ENCODE results near the gene XRN1.

XRN1 gene

DNA sequence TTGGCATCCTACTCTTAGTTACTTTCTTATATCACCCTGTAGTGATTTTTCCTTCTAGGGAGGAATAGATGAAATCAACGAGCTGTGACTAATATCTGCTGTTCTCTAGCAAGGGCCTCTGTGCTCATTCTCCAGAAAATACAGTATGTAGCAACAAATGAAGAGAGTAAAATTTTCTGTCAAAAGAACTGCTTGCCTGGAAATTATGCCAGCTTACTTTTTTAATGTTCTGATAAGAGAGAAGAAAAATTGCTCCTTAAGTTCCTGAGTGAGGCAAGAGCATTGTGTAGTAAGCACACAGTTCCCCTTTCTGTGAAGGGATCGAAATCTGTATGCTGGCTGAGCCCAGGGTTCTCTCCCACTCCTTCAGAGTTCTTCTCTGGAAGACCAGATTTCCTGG lies 171.1 kb downstream of the XRN1 start:
- no peak for DNase-seq
- Histone ChIP-seq H3K4me3 (ENCODE audit: insufficient read depth, low read depth, low read length, poor library complexity, severe bottlenecking) (no peak overlapping the region), H3K36me3 (ENCODE audit: control insufficient read depth, insufficient read depth, low read length) (no peaks in the 10 kb centered on the region), H3K4me1 (ENCODE audit: control insufficient read depth, insufficient read depth, low read length, poor library complexity, severe bottlenecking) (no peaks in the 10 kb centered on the region), H3K27ac (ENCODE audit: insufficient read depth, low read length, poor library complexity, severe bottlenecking) (no peak overlapping the region), H3K9me3 (ENCODE audit: control insufficient read depth, low read length) (no peaks in the 10 kb centered on the region), H3K27me3 (replicated peaks; ENCODE audit: control insufficient read depth, insufficient read depth, low read length, poor library complexity, severe bottlenecking) (no peaks in the 10 kb centered on the region)

DNA sequence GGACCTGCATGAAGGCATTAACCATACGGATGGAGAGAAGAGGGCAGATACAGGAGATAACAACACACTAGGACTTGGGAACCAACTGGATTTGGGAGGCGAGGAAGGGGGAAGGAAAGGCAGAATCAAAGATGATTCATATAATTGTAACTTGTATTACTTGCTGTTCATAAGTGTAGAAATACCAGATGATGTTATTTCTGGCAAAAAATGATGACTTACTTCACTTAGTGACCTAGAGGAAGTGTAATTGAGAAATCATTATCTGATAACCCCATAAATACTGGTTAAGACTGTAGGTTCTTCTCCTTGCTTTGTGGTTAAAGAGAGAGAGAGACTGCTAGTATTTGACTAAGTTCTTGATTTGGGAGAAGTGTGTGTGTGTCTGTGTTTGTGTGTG lies 172.0 kb downstream of the XRN1 start:
- no peaks in the 10 kb centered on the region for H3K36me3 ChIP-seq (ENCODE audit: control insufficient read depth, insufficient read depth, low read length)
- H3K4me1 ChIP-seq (ENCODE audit: control insufficient read depth, insufficient read depth, low read length, poor library complexity, severe bottlenecking): no peaks in the 10 kb centered on the region
- H3K27me3 ChIP-seq (replicated peaks; ENCODE audit: control insufficient read depth, insufficient read depth, low read length, poor library complexity, severe bottlenecking): no peaks in the 10 kb centered on the region
- H3K9me3 ChIP-seq (ENCODE audit: control insufficient read depth, low read length): no peaks in the 10 kb centered on the region
- H3K4me3 ChIP-seq (ENCODE audit: insufficient read depth, low read depth, low read length, poor library complexity, severe bottlenecking): no peak overlapping the region
- DNase-seq: no peak
- H3K27ac ChIP-seq (ENCODE audit: insufficient read depth, low read length, poor library complexity, severe bottlenecking): no peak overlapping the region

DNA sequence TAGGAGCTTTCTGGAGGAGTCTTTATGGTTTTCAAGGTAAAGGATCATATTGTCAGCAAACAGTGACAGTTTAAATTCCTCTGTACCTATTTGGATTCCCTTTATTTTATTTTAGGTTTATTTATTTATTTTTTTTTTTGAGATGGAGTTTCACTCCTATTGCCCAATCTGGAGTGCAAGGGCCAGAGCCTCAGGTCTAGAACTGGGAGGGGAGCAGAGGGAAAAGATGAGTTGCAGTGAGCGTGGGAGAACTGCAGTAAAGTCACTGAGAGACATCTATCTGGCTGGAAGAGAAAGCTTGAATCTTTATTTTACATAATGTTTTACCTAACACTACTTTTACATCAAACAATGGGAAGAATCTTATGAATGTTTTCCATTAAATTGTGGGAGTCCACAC lies 172.9 kb downstream of the XRN1 start:
- Histone ChIP-seq H3K27ac (ENCODE audit: insufficient read depth, low read length, poor library complexity, severe bottlenecking) (no peak overlapping the region), H3K9me3 (ENCODE audit: control insufficient read depth, low read length) (no peaks in the 10 kb centered on the region), H3K4me1 (ENCODE audit: control insufficient read depth, insufficient read depth, low read length, poor library complexity, severe bottlenecking) (peaks cover 4% of the 10 kb centered on the region), H3K4me3 (ENCODE audit: insufficient read depth, low read depth, low read length, poor library complexity, severe bottlenecking) (no peak overlapping the region), H3K36me3 (ENCODE audit: control insufficient read depth, insufficient read depth, low read length) (no peaks in the 10 kb centered on the region), H3K27me3 (replicated peaks; ENCODE audit: control insufficient read depth, insufficient read depth, low read length, poor library complexity, severe bottlenecking) (no peaks in the 10 kb centered on the region)
- DNase-seq: no peak

DNA sequence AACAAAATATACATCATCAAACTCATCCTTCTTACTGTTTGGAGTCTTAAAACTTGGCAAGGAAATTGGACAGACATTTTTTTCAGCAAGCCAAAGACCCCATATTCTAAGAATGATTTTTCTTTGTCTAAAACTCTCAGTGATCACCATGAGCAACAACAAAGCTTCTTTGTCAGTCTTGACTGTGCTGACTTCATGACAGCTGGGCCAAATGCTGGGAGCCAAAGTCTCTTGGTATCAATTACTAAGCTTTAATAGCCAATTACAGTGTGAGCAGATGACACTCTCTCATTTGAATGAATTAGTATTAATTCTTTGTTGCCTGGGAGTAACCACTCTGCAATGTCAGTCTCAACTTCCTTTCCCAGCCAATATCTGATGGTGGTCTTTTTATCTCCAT lies 174.3 kb downstream of the XRN1 start:
- H3K27me3 ChIP-seq (replicated peaks; ENCODE audit: control insufficient read depth, insufficient read depth, low read length, poor library complexity, severe bottlenecking): no peaks in the 10 kb centered on the region
- DNase-seq: no peak
- H3K9me3 ChIP-seq (ENCODE audit: control insufficient read depth, low read length): no peaks in the 10 kb centered on the region
- no peaks in the 10 kb centered on the region for H3K36me3 ChIP-seq (ENCODE audit: control insufficient read depth, insufficient read depth, low read length)
- no peak overlapping the region for H3K27ac ChIP-seq (ENCODE audit: insufficient read depth, low read length, poor library complexity, severe bottlenecking)
- no peak overlapping the region for H3K4me3 ChIP-seq (ENCODE audit: insufficient read depth, low read depth, low read length, poor library complexity, severe bottlenecking)
- peaks cover 4% of the 10 kb centered on the region for H3K4me1 ChIP-seq (ENCODE audit: control insufficient read depth, insufficient read depth, low read length, poor library complexity, severe bottlenecking)

- Histone ChIP-seq H3K9me3 (ENCODE audit: control insufficient read depth, low read length) (no peaks in the 10 kb centered on the region), H3K4me1 (ENCODE audit: control insufficient read depth, insufficient read depth, low read length, poor library complexity, severe bottlenecking) (peaks cover 4% of the 10 kb centered on the region), H3K27ac (ENCODE audit: insufficient read depth, low read length, poor library complexity, severe bottlenecking) (no peak overlapping the region), H3K27me3 (replicated peaks; ENCODE audit: control insufficient read depth, insufficient read depth, low read length, poor library complexity, severe bottlenecking) (no peaks in the 10 kb centered on the region), H3K36me3 (ENCODE audit: control insufficient read depth, insufficient read depth, low read length) (no peaks in the 10 kb centered on the region), H3K4me3 (ENCODE audit: insufficient read depth, low read depth, low read length, poor library complexity, severe bottlenecking) (no peak overlapping the region)
- no peak for DNase-seq
Observed at GRCh38 chr3:142272200-142272891, 175.5 kb downstream of the XRN1 start.

- Histone ChIP-seq H3K36me3 (ENCODE audit: control insufficient read depth, insufficient read depth, low read length) (no peaks in the 10 kb centered on the region), H3K4me1 (ENCODE audit: control insufficient read depth, insufficient read depth, low read length, poor library complexity, severe bottlenecking) (peaks cover 4% of the 10 kb centered on the region), H3K4me3 (ENCODE audit: insufficient read depth, low read depth, low read length, poor library complexity, severe bottlenecking) (no peak overlapping the region), H3K27me3 (replicated peaks; ENCODE audit: control insufficient read depth, insufficient read depth, low read length, poor library complexity, severe bottlenecking) (no peaks in the 10 kb centered on the region), H3K27ac (ENCODE audit: insufficient read depth, low read length, poor library complexity, severe bottlenecking) (no peak overlapping the region), H3K9me3 (ENCODE audit: control insufficient read depth, low read length) (no peaks in the 10 kb centered on the region)
- DNase-seq: no peak
Observed at GRCh38 chr3:142270407-142270806, 177.4 kb downstream of the XRN1 start.

DNA sequence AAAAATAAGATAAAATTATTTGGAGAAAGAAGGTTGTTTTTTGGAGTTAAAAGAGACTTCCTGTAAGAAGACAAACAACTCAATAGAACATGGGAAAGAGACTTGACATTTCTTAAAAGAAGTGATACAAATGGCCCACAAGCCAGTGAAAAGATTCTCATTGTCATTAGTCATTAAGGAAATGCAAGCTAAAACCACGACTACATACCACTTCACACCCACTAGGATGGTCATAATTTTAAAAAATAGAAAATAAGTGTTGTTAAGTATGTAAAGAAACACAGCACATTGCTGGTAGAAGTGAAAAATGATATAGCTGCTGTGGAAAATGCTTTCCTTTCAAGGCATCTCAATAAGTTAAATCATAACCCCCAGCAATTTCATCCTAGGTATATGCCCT lies 178.1 kb downstream of the XRN1 start:
- no peak for DNase-seq
- Histone ChIP-seq H3K27me3 (replicated peaks; ENCODE audit: control insufficient read depth, insufficient read depth, low read length, poor library complexity, severe bottlenecking) (no peaks in the 10 kb centered on the region), H3K27ac (ENCODE audit: insufficient read depth, low read length, poor library complexity, severe bottlenecking) (no peak overlapping the region), H3K36me3 (ENCODE audit: control insufficient read depth, insufficient read depth, low read length) (no peaks in the 10 kb centered on the region), H3K4me3 (ENCODE audit: insufficient read depth, low read depth, low read length, poor library complexity, severe bottlenecking) (no peak overlapping the region), H3K4me1 (ENCODE audit: control insufficient read depth, insufficient read depth, low read length, poor library complexity, severe bottlenecking) (peaks cover 4% of the 10 kb centered on the region), H3K9me3 (ENCODE audit: control insufficient read depth, low read length) (no peaks in the 10 kb centered on the region)

- H3K9me3 ChIP-seq (ENCODE audit: control insufficient read depth, low read length): no peaks in the 10 kb centered on the region
Observed at GRCh38 chr3:142268426-142268825, 179.4 kb downstream of the XRN1 start.

DNA sequence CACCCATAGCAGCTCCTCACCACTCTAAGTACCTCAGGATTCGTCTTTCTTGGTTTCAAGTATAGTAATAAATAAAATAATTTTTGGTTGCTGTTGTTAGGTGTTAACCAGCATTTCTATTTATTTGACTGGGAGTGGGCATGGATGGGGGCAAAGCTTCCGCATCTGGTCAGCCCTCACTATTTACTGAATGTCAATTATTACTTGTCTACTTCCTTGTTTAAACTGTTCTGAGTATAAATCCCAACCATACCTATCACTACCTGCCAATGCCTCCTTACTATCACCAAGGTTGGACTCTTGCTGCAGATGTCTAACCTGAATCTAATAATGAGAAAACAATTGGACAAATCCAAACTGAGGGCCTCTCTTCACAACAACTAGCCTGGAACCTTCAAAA lies 180.6 kb downstream of the XRN1 start:
- no peak overlapping the region for H3K27ac ChIP-seq (ENCODE audit: insufficient read depth, low read length, poor library complexity, severe bottlenecking)
- no peaks in the 10 kb centered on the region for H3K36me3 ChIP-seq (ENCODE audit: control insufficient read depth, insufficient read depth, low read length)
- no peak for DNase-seq
- no peaks in the 10 kb centered on the region for H3K27me3 ChIP-seq (replicated peaks; ENCODE audit: control insufficient read depth, insufficient read depth, low read length, poor library complexity, severe bottlenecking)
- no peaks in the 10 kb centered on the region for H3K9me3 ChIP-seq (ENCODE audit: control insufficient read depth, low read length)
- H3K4me3 ChIP-seq (ENCODE audit: insufficient read depth, low read depth, low read length, poor library complexity, severe bottlenecking): no peak overlapping the region
- peaks cover 4% of the 10 kb centered on the region for H3K4me1 ChIP-seq (ENCODE audit: control insufficient read depth, insufficient read depth, low read length, poor library complexity, severe bottlenecking)

More at GRCh38 chr3:142268426-142268825, 179.4 kb downstream of the XRN1 start:
- no peaks in the 10 kb centered on the region for H3K27me3 ChIP-seq (replicated peaks; ENCODE audit: control insufficient read depth, insufficient read depth, low read length, poor library complexity, severe bottlenecking)
- no peak overlapping the region for H3K27ac ChIP-seq (ENCODE audit: insufficient read depth, low read length, poor library complexity, severe bottlenecking)
- H3K36me3 ChIP-seq (ENCODE audit: control insufficient read depth, insufficient read depth, low read length): no peaks in the 10 kb centered on the region
- H3K4me3 ChIP-seq (ENCODE audit: insufficient read depth, low read depth, low read length, poor library complexity, severe bottlenecking): no peak overlapping the region
- peaks cover 4% of the 10 kb centered on the region for H3K4me1 ChIP-seq (ENCODE audit: control insufficient read depth, insufficient read depth, low read length, poor library complexity, severe bottlenecking)
- DNase-seq: no peak

GRCh38 chr3:142263112-142263511 lies 184.7 kb downstream of the XRN1 start:
- Histone ChIP-seq H3K27me3 (replicated peaks; ENCODE audit: control insufficient read depth, insufficient read depth, low read length, poor library complexity, severe bottlenecking) (no peaks in the 10 kb centered on the region), H3K36me3 (ENCODE audit: control insufficient read depth, insufficient read depth, low read length) (no peaks in the 10 kb centered on the region), H3K9me3 (ENCODE audit: control insufficient read depth, low read length) (no peaks in the 10 kb centered on the region), H3K4me1 (ENCODE audit: control insufficient read depth, insufficient read depth, low read length, poor library complexity, severe bottlenecking) (no peaks in the 10 kb centered on the region), H3K27ac (ENCODE audit: insufficient read depth, low read length, poor library complexity, severe bottlenecking) (no peak overlapping the region), H3K4me3 (ENCODE audit: insufficient read depth, low read depth, low read length, poor library complexity, severe bottlenecking) (no peak overlapping the region)
- DNase-seq: no peak
